ENCODE data around the gene GABRE.

Gene GABRE

GRCh38 chrX:151973060-151973661 lies 1.3 kb downstream of the GABRE start:
- no peak for TF ChIP-seq CTCF (conservative IDR thresholded peaks at IDR 0.05; ENCODE audit: low read length)
- DNase-seq (ENCODE audit: low read depth), result peak; percentile 19
- H3K4me3 ChIP-seq (ENCODE audit: low read length), result peak overlapping the region; percentile 75

GRCh38 chrX:151970661-151971060 lies 3.8 kb downstream of the GABRE start:
- TF ChIP-seq CTCF (conservative IDR thresholded peaks at IDR 0.05; ENCODE audit: low read length), result no peak
- DNase-seq (ENCODE audit: low read depth), result peak; percentile 94
- peak overlapping the region; percentile 33; the same call in 1 of the 2 replicates for H3K4me3 ChIP-seq (ENCODE audit: low read length)

GRCh38 chrX:151970027-151970426 lies 4.4 kb downstream of the GABRE start:
- no peak for DNase-seq (ENCODE audit: low read depth)
- TF ChIP-seq CTCF (conservative IDR thresholded peaks at IDR 0.05; ENCODE audit: low read length), result no peak
- H3K4me3 ChIP-seq (ENCODE audit: low read length), result no peak overlapping the region

- no peak for TF ChIP-seq CTCF (conservative IDR thresholded peaks at IDR 0.05; ENCODE audit: low read length)
- no peak overlapping the region for H3K4me3 ChIP-seq (ENCODE audit: low read length)
- DNase-seq (ENCODE audit: low read depth), result no peak
Measured at GRCh38 chrX:151966236-151966635, 8.2 kb downstream of the GABRE start.

- TF ChIP-seq CTCF (conservative IDR thresholded peaks at IDR 0.05; ENCODE audit: low read length), result no peak
Measured at GRCh38 chrX:151962034-151962433, 12.4 kb downstream of the GABRE start.

GRCh38 chrX:151958101-151958500 lies 16.4 kb downstream of the GABRE start:
- DNase-seq (ENCODE audit: low read depth), result no peak
- no peak overlapping the region for H3K4me3 ChIP-seq (ENCODE audit: low read length)
- TF ChIP-seq CTCF (conservative IDR thresholded peaks at IDR 0.05; ENCODE audit: low read length), result no peak

More at GRCh38 chrX:151962034-151962433, 12.4 kb downstream of the GABRE start:
- H3K4me3 ChIP-seq (ENCODE audit: low read length), result no peak overlapping the region
- no peak for DNase-seq (ENCODE audit: low read depth)

GRCh38 chrX:151954730-151955129 lies 19.7 kb downstream of the GABRE start:
- no peak overlapping the region for H3K4me3 ChIP-seq (ENCODE audit: low read length)
- TF ChIP-seq CTCF (conservative IDR thresholded peaks at IDR 0.05; ENCODE audit: low read length), result no peak
- DNase-seq (ENCODE audit: low read depth), result no peak
